HCT116 (cell line): ENCODE results near the gene KCNB1. TPM values are rescaled to one million over a fixed set of nuclear protein-coding genes. Genes with fewer than 3 reads are reported as not detected.

ENCODE experiments used
- ATAC-seq: fragments of 200-7000 bp; cut with Tn5 transposase; 2 replicates; pipeline ENCODE4 v1.9.1; 2020; ENCODE audit warnings: mild to moderate bottlenecking, moderate library complexity
- BruUV-seq: library from RNA; stranded (reverse); fragments of 400-500 nt; replicated peaks from 2 replicates; lab custom pipeline; 2021; lab: Mats Ljungman, UMichigan
- CTCF ChIA-PET: fragments of 300-600 bp; sonication (Branson Sonifier 250); formaldehyde crosslinking; loops from one replicate; lab custom pipeline; 2021; ENCODE audit warnings: antibody characterized with exemption; lab: Charles Lee
- POLR2A ChIA-PET: fragments of 300-600, 350-600 bp; sonication (Branson Sonifier 250); formaldehyde crosslinking; loops from one replicate; lab custom pipeline; 2021; ENCODE audit warnings: antibody characterized with exemption; lab: Charles Lee
- RAD21 ChIA-PET, 2 experiments: fragments of 300-600 bp; sonication (Branson Sonifier 250); formaldehyde crosslinking; loops; one replicate each; lab custom pipeline; 2023; ENCODE audit warnings: low total read pairs in 2 of 2; ENCODE audit not compliant: uncharacterized antibody in 2 of 2, unreplicated experiment in 2 of 2, low non-redundant PET in 1 of 2; lab: Charles Lee
- DNase-seq: peaks from one replicate; pipeline ENCODE4 v3.0.0-alpha.2; 2010; ENCODE audit warnings: low read depth, low spot score
- H2AFZ ChIP-seq: fragments of 200-600 bp; shearing (Covaris generic), sonication (generic); 2 replicates; pipeline ENCODE4 v1.6.1; 2017; ENCODE audit warnings: low read depth, mixed run types, mixed read lengths, antibody characterized with exemption, low read length; ENCODE audit not compliant: poor library complexity, severe bottlenecking
- H3K27ac ChIP-seq: 2 replicates; pipeline ENCODE4 v1.5.1; 2012; ENCODE audit warnings: low read depth, low read length
- H3K27me3 ChIP-seq: fragments of 200-600 bp; sonication (generic); 2 replicates; pipeline ENCODE4 v1.6.1; 2016; ENCODE audit warnings: mixed run types, low read length, mixed read lengths; ENCODE audit not compliant: insufficient read depth
- H3K36me3 ChIP-seq, 2 experiments: fragments of 200-500 bp in 1 of 2; fragments of 200-600 bp in 1 of 2; sonication (Bioruptor generic) in 1 of 2; sonication (generic) in 1 of 2; 2 replicates each; pipeline versions ENCODE4 v1.5.1 to v1.6.1; 2014 to 2016; ENCODE audit warnings: low read length in 2 of 2, inconsistent platforms in 1 of 2, mixed read lengths in 1 of 2, mixed run types in 1 of 2; ENCODE audit not compliant: insufficient read depth in 2 of 2, control insufficient read depth in 1 of 2
- H3K4me1 ChIP-seq, 2 experiments: fragments of 200-600 bp in 1 of 2; sonication (generic) in 1 of 2; 2 replicates each; pipeline versions ENCODE4 v1.5.1 to v1.6.1; 2012 to 2017; ENCODE audit warnings: low read length in 2 of 2, inconsistent platforms in 1 of 2, mild to moderate bottlenecking in 1 of 2, mixed read lengths in 1 of 2, mixed run types in 1 of 2, moderate library complexity in 1 of 2; ENCODE audit not compliant: insufficient read depth in 2 of 2, control insufficient read depth in 1 of 2
- H3K4me2 ChIP-seq: fragments of 200-600 bp; sonication (generic); 2 replicates; pipeline ENCODE4 v1.6.1; 2017; ENCODE audit warnings: mixed run types, low read length, mixed read lengths
- H3K4me3 ChIP-seq, 2 experiments: fragments of 200-600 bp in 1 of 2; sonication (generic) in 1 of 2; replicated peaks in 1 of 2; 2 replicates each; pipeline ENCODE4 v1.5.1; 2011 to 2016; ENCODE audit warnings: low read length in 2 of 2, control low read depth in 1 of 2, low read depth in 1 of 2, mild to moderate bottlenecking in 1 of 2, mixed read lengths in 1 of 2, mixed run types in 1 of 2
- H3K79me2 ChIP-seq: fragments of 200-600 bp; sonication (generic); 2 replicates; pipeline ENCODE4 v1.6.1; 2017; ENCODE audit warnings: mild to moderate bottlenecking, mixed run types, low read length, moderate library complexity, mixed read lengths; ENCODE audit not compliant: insufficient read depth
- H3K9ac ChIP-seq: fragments of 200-600 bp; sonication (generic); 2 replicates; pipeline ENCODE4 v1.6.1; 2016; ENCODE audit warnings: low read length, mixed read lengths
- H3K9me2 ChIP-seq: fragments of 200-600 bp; sonication (generic), shearing (Covaris generic); 2 replicates; pipeline ENCODE4 v1.6.1; 2017; ENCODE audit warnings: mixed run types, mild to moderate bottlenecking, moderate library complexity; ENCODE audit not compliant: insufficient read depth
- H3K9me3 ChIP-seq, 2 experiments: fragments of 200-500 bp in 1 of 2; fragments of 200-600 bp in 1 of 2; sonication (Bioruptor generic) in 1 of 2; sonication (generic) in 1 of 2; 2 replicates each; pipeline ENCODE4 v1.6.1; 2014 to 2017; ENCODE audit warnings: low read length in 2 of 2, mixed read lengths in 2 of 2, inconsistent platforms in 1 of 2, low read depth in 1 of 2, mild to moderate bottlenecking in 1 of 2, mixed run types in 1 of 2, moderate library complexity in 1 of 2; ENCODE audit not compliant: control insufficient read depth in 1 of 2, insufficient read depth in 1 of 2
- H4K20me1 ChIP-seq: fragments of 200-600 bp; sonication (generic), shearing (Covaris generic); 2 replicates; pipeline ENCODE4 v1.6.1; 2017; ENCODE audit warnings: mixed run types, mild to moderate bottlenecking, moderate library complexity; ENCODE audit not compliant: insufficient read depth
- CBX3 ChIP-seq: IDR thresholded peaks from 2 replicates; pipeline ENCODE4 v1.6.1; 2012; ENCODE audit warnings: low read depth
- CEBPB ChIP-seq: IDR thresholded peaks from 2 replicates; pipeline ENCODE4 v1.6.1; 2012; ENCODE audit warnings: low read depth
- CTCF ChIP-seq, 3 experiments: fragments of 200-600 bp in 1 of 3; sonication (generic) in 1 of 3; IDR thresholded peaks in 2 of 3; conservative IDR thresholded peaks in 1 of 3; 2 replicates each; pipeline ENCODE4 v1.5.1; 2012 to 2017; ENCODE audit warnings: low read depth in 2 of 3, low read length in 2 of 3, antibody characterized with exemption in 1 of 3, borderline replicate concordance in 1 of 3, control low read depth in 1 of 3, mild to moderate bottlenecking in 1 of 3, mixed read lengths in 1 of 3, mixed run types in 1 of 3, moderate library complexity in 1 of 3; ENCODE audit not compliant: insufficient read depth in 1 of 3
- EGR1 ChIP-seq: IDR thresholded peaks from 2 replicates; pipeline ENCODE4 v1.6.1; 2012; ENCODE audit warnings: low read depth
- ELF1 ChIP-seq: IDR thresholded peaks from 2 replicates; pipeline ENCODE4 v1.6.1; 2012; ENCODE audit warnings: low read depth, borderline replicate concordance
- EZH2 ChIP-seq: fragments of 200-600 bp; sonication (generic); IDR thresholded peaks from 2 replicates; pipeline ENCODE4 v1.6.1; 2017; ENCODE audit warnings: antibody characterized with exemption, mixed run types
- EZH2phosphoT487 ChIP-seq: fragments of 200-600 bp; IDR thresholded peaks from 2 replicates; pipeline ENCODE4 v1.6.1; 2018; ENCODE audit warnings: antibody characterized with exemption, borderline replicate concordance
- FOSL1 ChIP-seq: IDR thresholded peaks from 2 replicates; pipeline ENCODE4 v1.6.1; 2012; ENCODE audit warnings: low read depth
- JUND ChIP-seq: IDR thresholded peaks from 2 replicates; pipeline ENCODE4 v1.6.1; 2012
- MAX ChIP-seq: IDR thresholded peaks from 2 replicates; pipeline ENCODE4 v1.6.1; 2012
- POLR2A ChIP-seq: IDR thresholded peaks from 2 replicates; pipeline ENCODE4 v1.7.0; 2011; ENCODE audit warnings: borderline replicate concordance; ENCODE audit not compliant: insufficient read depth, insufficient read length; ENCODE audit errors: extremely low read depth
- RAD21 ChIP-seq: IDR thresholded peaks from 2 replicates; pipeline ENCODE4 v1.6.1; 2012; ENCODE audit warnings: low read depth, mild to moderate bottlenecking
- SIN3A ChIP-seq: IDR thresholded peaks from 2 replicates; pipeline ENCODE4 v1.6.1; 2012; ENCODE audit warnings: low read depth
- SP1 ChIP-seq: IDR thresholded peaks from 2 replicates; pipeline ENCODE4 v1.6.1; 2012; ENCODE audit warnings: low read depth
- SRF ChIP-seq: IDR thresholded peaks from 2 replicates; pipeline ENCODE4 v1.6.1; 2012; ENCODE audit warnings: low read depth
- TCF7L2 ChIP-seq: IDR thresholded peaks from 2 replicates; pipeline ENCODE4 v1.7.0; 2011; ENCODE audit warnings: borderline replicate concordance, inconsistent platforms; ENCODE audit not compliant: insufficient read depth, insufficient read length; ENCODE audit errors: extremely low read depth
- YY1 ChIP-seq: IDR thresholded peaks from 2 replicates; pipeline ENCODE4 v1.6.1; 2011; ENCODE audit warnings: low read length, low read depth, moderate library complexity, mild to moderate bottlenecking; ENCODE audit not compliant: insufficient replicate concordance; ENCODE audit errors: extremely low read depth
- ZFX ChIP-seq: fragments of 450-650 bp; IDR thresholded peaks from 2 replicates; pipeline ENCODE4 v1.6.1; 2017
- ZNF274 ChIP-seq: fragments of 200-500 bp; sonication (Bioruptor generic); IDR thresholded peaks from 2 replicates; pipeline ENCODE4 v1.6.1; 2014; ENCODE audit warnings: mild to moderate bottlenecking, low read depth, low read length, inconsistent platforms
- intact Hi-C: fragments of 100-400 bp; cut with micrococcal nuclease; formaldehyde crosslinking; loops from 2 replicates; pipeline ENCODE4 v1.10.0; 2022
- total RNA-seq: library from RNA; stranded (reverse); gene quantifications from one replicate; pipeline ENCODE4 v1.2.1, GENCODE V29; 2021; ENCODE audit not compliant: unreplicated experiment
- TF ChIP-seq, protein P1 (sequence below): IDR thresholded peaks from 2 replicates; pipeline ENCODE4 v1.6.1; 2012; ENCODE audit warnings: low read depth

The KCNB1 gene
- total RNA-seq, 1 experiment from 2014 or later = 0.79 TPM

GRCh38 chr20:49484180-49485140 is 2.0 kb upstream of the KCNB1 start:
- H3K9me3 ChIP-seq = no peaks in the 10 kb centered on the region
- H3K4me1 ChIP-seq = peaks cover 0 to 10% of the 10 kb centered on the region in 2 experiments; a peak in 1 of 4 replicates
- H3K4me2 ChIP-seq = peak overlapping the region; percentile 91
- H3K27ac ChIP-seq = no peak overlapping the region
- peak overlapping the region; percentile 32 to 56 for H3K4me3 ChIP-seq
- H3K79me2 ChIP-seq = no peaks in the 10 kb centered on the region
- RAD21 ChIA-PET = interaction anchor here (0.6 to 1.6 kb wide), 6 partner anchors 99 to 1852 kb away, joined by 3 to 8 read pairs (median 4); no protein-coding TSS in a partner anchor
- no peaks in the 10 kb centered on the region for H4K20me1 ChIP-seq
- POLR2A ChIA-PET = no interaction called here
- intact Hi-C loops = loop anchor here (1.0 to 5.0 kb wide), 2 partner anchors 102 to 150 kb away; no protein-coding TSS in a partner anchor
- no peak for TF ChIP-seq CEBPB
- peak; percentile 48; the same call in 1 of the 2 replicates for TF ChIP-seq MAX
- TF ChIP-seq SIN3A = no peak
- TF ChIP-seq EZH2phosphoT487 = no peak
- TF ChIP-seq YY1 = no peak
- no peak for TF ChIP-seq CBX3
- TF ChIP-seq SRF = no peak
- TF ChIP-seq SP1 = no peak
- TF ChIP-seq FOSL1 = no peak
- TF ChIP-seq ELF1 = no peak
- TF ChIP-seq JUND = no peak
- TF ChIP-seq EGR1 = peak; percentile 68
- no peak for TF ChIP-seq POLR2A
- TF ChIP-seq, protein P1, sequence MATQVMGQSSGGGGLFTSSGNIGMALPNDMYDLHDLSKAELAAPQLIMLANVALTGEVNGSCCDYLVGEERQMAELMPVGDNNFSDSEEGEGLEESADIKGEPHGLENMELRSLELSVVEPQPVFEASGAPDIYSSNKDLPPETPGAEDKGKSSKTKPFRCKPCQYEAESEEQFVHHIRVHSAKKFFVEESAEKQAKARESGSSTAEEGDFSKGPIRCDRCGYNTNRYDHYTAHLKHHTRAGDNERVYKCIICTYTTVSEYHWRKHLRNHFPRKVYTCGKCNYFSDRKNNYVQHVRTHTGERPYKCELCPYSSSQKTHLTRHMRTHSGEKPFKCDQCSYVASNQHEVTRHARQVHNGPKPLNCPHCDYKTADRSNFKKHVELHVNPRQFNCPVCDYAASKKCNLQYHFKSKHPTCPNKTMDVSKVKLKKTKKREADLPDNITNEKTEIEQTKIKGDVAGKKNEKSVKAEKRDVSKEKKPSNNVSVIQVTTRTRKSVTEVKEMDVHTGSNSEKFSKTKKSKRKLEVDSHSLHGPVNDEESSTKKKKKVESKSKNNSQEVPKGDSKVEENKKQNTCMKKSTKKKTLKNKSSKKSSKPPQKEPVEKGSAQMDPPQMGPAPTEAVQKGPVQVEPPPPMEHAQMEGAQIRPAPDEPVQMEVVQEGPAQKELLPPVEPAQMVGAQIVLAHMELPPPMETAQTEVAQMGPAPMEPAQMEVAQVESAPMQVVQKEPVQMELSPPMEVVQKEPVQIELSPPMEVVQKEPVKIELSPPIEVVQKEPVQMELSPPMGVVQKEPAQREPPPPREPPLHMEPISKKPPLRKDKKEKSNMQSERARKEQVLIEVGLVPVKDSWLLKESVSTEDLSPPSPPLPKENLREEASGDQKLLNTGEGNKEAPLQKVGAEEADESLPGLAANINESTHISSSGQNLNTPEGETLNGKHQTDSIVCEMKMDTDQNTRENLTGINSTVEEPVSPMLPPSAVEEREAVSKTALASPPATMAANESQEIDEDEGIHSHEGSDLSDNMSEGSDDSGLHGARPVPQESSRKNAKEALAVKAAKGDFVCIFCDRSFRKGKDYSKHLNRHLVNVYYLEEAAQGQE = no peak
- no peak for TF ChIP-seq TCF7L2
- no peak for TF ChIP-seq ZFX
- no peak for TF ChIP-seq ZNF274
- no peak for TF ChIP-seq EZH2
- TF ChIP-seq RAD21 = peak; percentile 79
- TF ChIP-seq CTCF (IDR thresholded peaks at IDR 0.05 in 2 of 3, conservative IDR thresholded peaks at IDR 0.05 in 1 of 3; ENCODE audit: borderline replicate concordance in 1 of 3, insufficient read depth in 1 of 3, low read depth in 2 of 3, low read length in 2 of 3) = peak; percentile 61 to 86 (median 81)
- H3K27me3 ChIP-seq = peaks cover 24% of the 10 kb centered on the region; the same call in 1 of the 2 replicates
- CTCF ChIA-PET = interaction anchor here (0.7 to 2.6 kb wide), 25 partner anchors 13 to 238 kb away, joined by 3 to 23 read pairs (median 4); no protein-coding TSS in a partner anchor
- peak overlapping the region; percentile 84 for H2AFZ ChIP-seq
- H3K36me3 ChIP-seq = no peaks in the 10 kb centered on the region
- BruUV-seq = no TSS peak
- H3K9ac ChIP-seq = peak overlapping the region; percentile 24; the same call in 1 of the 2 replicates
- ATAC-seq (peak; percentile 98), DNase-seq (peak; percentile 31)
- no peaks in the 10 kb centered on the region for H3K9me2 ChIP-seq
